DND-41 (cell line): ENCODE results near the gene FOXO3.
"Not testable (repeated sequence)": the region's sequence is repeated elsewhere in the genome, so short reads cannot be mapped to it uniquely, and the experiment has no call there.

ENCODE experiments used
- CTCF ChIP-seq: IDR thresholded peaks from 2 replicates; pipeline ENCODE4 v1.5.1; 2012; ENCODE audit warnings: borderline replicate concordance, low read length, moderate library complexity, mild to moderate bottlenecking; ENCODE audit not compliant: poor library complexity, severe bottlenecking; ENCODE audit errors: extremely low read depth
- EZH2 ChIP-seq: IDR thresholded peaks from 3 replicates; pipeline ENCODE4 v1.6.1; 2012; ENCODE audit warnings: borderline replicate concordance, low read depth, mild to moderate bottlenecking, moderate library complexity, low read length, inconsistent platforms; ENCODE audit not compliant: severe bottlenecking

GRCh38 chr6:108658785-108659184 is 98.1 kb downstream of the FOXO3 start:
- not testable (repeated sequence) for TF ChIP-seq CTCF, EZH2
